GM23338 (cell line): ENCODE measurements around the gene PTX3. TPM values are rescaled to one million over a fixed set of nuclear protein-coding genes. Genes with fewer than 3 reads are reported as not detected.

ENCODE experiments used
- ATAC-seq: fragments of 200-7000 bp; cut with Tn5 transposase; 3 replicates; pipeline ENCODE4 v1.9.1; 2020
- DNase-seq: peaks from one replicate; pipeline ENCODE4 v3.0.0-alpha.2; 2015; ENCODE audit warnings: low spot score
- H2AFZ ChIP-seq: fragments of 200-600 bp; sonication (generic); 2 replicates; pipeline ENCODE4 v1.8.0; 2016; ENCODE audit warnings: antibody characterized with exemption, mild to moderate bottlenecking, moderate library complexity
- H3F3A ChIP-seq: fragments of 200-600 bp; sonication (generic); replicated peaks from 2 replicates; pipeline ENCODE4 v1.8.0; 2017; ENCODE audit warnings: antibody characterized with exemption, mixed run types, low read depth
- H3K27ac ChIP-seq: fragments of 200-600 bp; sonication (generic); 2 replicates; pipeline ENCODE4 v1.6.1; 2016; ENCODE audit warnings: low read depth
- H3K27me3 ChIP-seq: fragments of 200-600 bp; sonication (generic); 2 replicates; pipeline ENCODE4 v1.8.0; 2016; ENCODE audit warnings: mild to moderate bottlenecking, mixed run types, moderate library complexity; ENCODE audit not compliant: insufficient read depth
- H3K36me3 ChIP-seq: fragments of 200-600 bp; sonication (generic); 2 replicates; pipeline ENCODE4 v1.8.0; 2016; ENCODE audit warnings: mild to moderate bottlenecking; ENCODE audit not compliant: insufficient read depth
- H3K4me1 ChIP-seq: fragments of 200-600 bp; sonication (generic); 2 replicates; pipeline ENCODE4 v1.8.0; 2016; ENCODE audit warnings: mild to moderate bottlenecking, moderate library complexity; ENCODE audit not compliant: insufficient read depth
- H3K4me2 ChIP-seq: fragments of 200-600 bp; sonication (generic); 2 replicates; pipeline ENCODE4 v1.7.1; 2017; ENCODE audit warnings: mixed run types
- H3K4me3 ChIP-seq: fragments of 200-600 bp; sonication (generic); 2 replicates; pipeline ENCODE4 v1.6.1; 2016; ENCODE audit warnings: mixed run types
- H3K79me2 ChIP-seq: fragments of 200-600 bp; sonication (generic); replicated peaks from 2 replicates; pipeline ENCODE4 v1.8.0; 2017; ENCODE audit warnings: mild to moderate bottlenecking; ENCODE audit not compliant: insufficient read depth
- H3K9me2 ChIP-seq: fragments of 200-600 bp; sonication (generic); 2 replicates; pipeline ENCODE4 v1.8.0; 2017; ENCODE audit not compliant: insufficient read depth
- H4K20me1 ChIP-seq: fragments of 200-600 bp; sonication (generic); replicated peaks from 2 replicates; pipeline ENCODE4 v1.8.0; 2017; ENCODE audit warnings: mild to moderate bottlenecking; ENCODE audit not compliant: insufficient read depth
- H3K27ac Mint-ChIP-seq: 2 replicates; pipeline ENCODE4 v1.8.0; 2020; ENCODE audit warnings: inconsistent platforms, mild to moderate bottlenecking, moderate library complexity, mixed read lengths
- H3K27me3 Mint-ChIP-seq: 3 replicates; pipeline ENCODE4 v1.8.0; 2022; ENCODE audit warnings: low read depth, mild to moderate bottlenecking, moderate library complexity, mixed read lengths, inconsistent platforms; ENCODE audit not compliant: insufficient read depth, poor library complexity
- H3K36me3 Mint-ChIP-seq: 3 replicates; pipeline ENCODE4 v1.8.0; 2021; ENCODE audit warnings: low read depth, mild to moderate bottlenecking, inconsistent platforms, moderate library complexity, mixed read lengths
- H3K4me1 Mint-ChIP-seq: 3 replicates; pipeline ENCODE4 v1.8.0; 2020; ENCODE audit warnings: mild to moderate bottlenecking, inconsistent platforms, mixed read lengths
- H3K4me3 Mint-ChIP-seq: 3 replicates; pipeline ENCODE4 v1.8.0; 2021; ENCODE audit warnings: moderate library complexity, mild to moderate bottlenecking, inconsistent platforms, mixed read lengths
- H3K9me3 Mint-ChIP-seq: 3 replicates; pipeline ENCODE4 v1.8.0; 2020; ENCODE audit warnings: moderate library complexity, mild to moderate bottlenecking, inconsistent platforms, mixed read lengths
- EZH2 ChIP-seq: fragments of 200-600 bp; sonication (generic); IDR thresholded peaks from one replicate; pipeline ENCODE4 v1.8.0; 2017; ENCODE audit warnings: antibody characterized with exemption, mild to moderate bottlenecking, low read depth; ENCODE audit not compliant: unreplicated experiment
- EZH2phosphoT487 ChIP-seq: fragments of 200-600 bp; sonication (generic); IDR thresholded peaks from one replicate; pipeline ENCODE4 v1.8.1; 2018; ENCODE audit warnings: antibody characterized with exemption; ENCODE audit not compliant: unreplicated experiment
- JUNB ChIP-seq: IDR thresholded peaks from one replicate; pipeline ENCODE4 v1.6.1; 2016; ENCODE audit warnings: antibody characterized with exemption; ENCODE audit not compliant: unreplicated experiment
- NANOG ChIP-seq: IDR thresholded peaks from 2 replicates; pipeline ENCODE4 v1.6.1; 2016; ENCODE audit warnings: antibody characterized with exemption, borderline replicate concordance
- POLR2AphosphoS5 ChIP-seq: IDR thresholded peaks from 2 replicates; pipeline ENCODE4 v1.6.1; 2016; ENCODE audit warnings: antibody characterized with exemption, low read depth
- STAT1 ChIP-seq: IDR thresholded peaks from one replicate; pipeline ENCODE4 v1.6.1; 2016; ENCODE audit warnings: antibody characterized with exemption; ENCODE audit not compliant: unreplicated experiment
- ZNF114 ChIP-seq: fragments of 250-450 bp; sonication (Bioruptor Pico); IDR thresholded peaks from 2 replicates; pipeline ENCODE4 v1.5.0; 2020; ENCODE audit warnings: mild to moderate bottlenecking, moderate library complexity
- polyA plus RNA-seq: library from polyadenylated mRNA; unstranded; fragments of >200 nt; fragmentation: Nextera tagmentation; extraction: Ambion mirVana; gene quantifications from 2 replicates; pipeline ENCODE4 v1.2.1, GENCODE V29; 2016
- total RNA-seq: library from RNA; depleted of rRNA; stranded (reverse); fragments of >200 nt; shearing (Covaris generic); gene quantifications from 2 replicates; pipeline ENCODE4 v1.2.3, GENCODE V29; 2014
- TF ChIP-seq, protein P1 (sequence below): IDR thresholded peaks from one replicate; pipeline ENCODE4 v1.6.1; 2018; ENCODE audit warnings: antibody characterized with exemption; ENCODE audit not compliant: unreplicated experiment
- TF ChIP-seq, protein P2 (sequence below): fragments of 250-450 bp; sonication (Bioruptor Pico); IDR thresholded peaks from 2 replicates; pipeline ENCODE4 v1.5.0; 2020; ENCODE audit warnings: mild to moderate bottlenecking, moderate library complexity
- TF ChIP-seq, protein P3 (sequence below): IDR thresholded peaks from 2 replicates; pipeline ENCODE4 v1.6.1; 2016; ENCODE audit warnings: antibody characterized with exemption

Gene PTX3
- total and polyA plus RNA-seq, 2 experiments from 2014 or later = 1.2 to 2.4 TPM

DNA sequence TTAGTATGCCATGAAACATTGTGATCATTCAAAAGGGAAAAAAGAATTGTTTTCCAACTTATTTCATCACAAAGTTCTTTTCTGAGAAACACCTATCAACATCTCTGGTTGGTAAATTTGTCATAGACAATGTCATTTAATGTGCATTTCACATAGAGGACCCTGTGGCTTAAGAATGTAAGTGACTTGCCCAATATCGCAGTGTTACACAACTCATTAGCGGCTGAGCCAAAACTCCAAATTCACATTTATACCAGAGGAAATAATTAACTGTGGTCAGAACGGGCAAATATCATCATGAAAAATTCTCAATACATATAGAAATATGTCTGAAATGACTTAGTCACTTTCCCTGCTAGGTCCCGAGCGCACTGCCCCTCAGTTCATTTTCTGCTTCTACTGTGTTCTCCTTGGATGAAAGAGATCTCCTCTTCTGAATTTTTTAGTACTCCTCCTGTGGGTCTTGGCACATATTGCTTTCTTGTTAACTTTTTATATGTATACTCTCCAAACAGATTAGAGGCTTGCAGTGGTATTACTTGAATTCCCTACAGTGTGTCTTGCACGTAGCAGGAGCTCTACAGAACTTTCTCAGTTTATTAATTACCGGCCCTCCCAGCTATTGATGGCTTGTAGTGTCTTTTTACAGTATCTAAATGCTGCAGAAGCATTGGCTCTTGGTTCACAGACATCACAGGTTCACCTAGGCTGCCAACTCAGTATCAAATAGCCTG is 33.1 kb downstream of the PTX3 start (continued):
- TF ChIP-seq, protein P1, sequence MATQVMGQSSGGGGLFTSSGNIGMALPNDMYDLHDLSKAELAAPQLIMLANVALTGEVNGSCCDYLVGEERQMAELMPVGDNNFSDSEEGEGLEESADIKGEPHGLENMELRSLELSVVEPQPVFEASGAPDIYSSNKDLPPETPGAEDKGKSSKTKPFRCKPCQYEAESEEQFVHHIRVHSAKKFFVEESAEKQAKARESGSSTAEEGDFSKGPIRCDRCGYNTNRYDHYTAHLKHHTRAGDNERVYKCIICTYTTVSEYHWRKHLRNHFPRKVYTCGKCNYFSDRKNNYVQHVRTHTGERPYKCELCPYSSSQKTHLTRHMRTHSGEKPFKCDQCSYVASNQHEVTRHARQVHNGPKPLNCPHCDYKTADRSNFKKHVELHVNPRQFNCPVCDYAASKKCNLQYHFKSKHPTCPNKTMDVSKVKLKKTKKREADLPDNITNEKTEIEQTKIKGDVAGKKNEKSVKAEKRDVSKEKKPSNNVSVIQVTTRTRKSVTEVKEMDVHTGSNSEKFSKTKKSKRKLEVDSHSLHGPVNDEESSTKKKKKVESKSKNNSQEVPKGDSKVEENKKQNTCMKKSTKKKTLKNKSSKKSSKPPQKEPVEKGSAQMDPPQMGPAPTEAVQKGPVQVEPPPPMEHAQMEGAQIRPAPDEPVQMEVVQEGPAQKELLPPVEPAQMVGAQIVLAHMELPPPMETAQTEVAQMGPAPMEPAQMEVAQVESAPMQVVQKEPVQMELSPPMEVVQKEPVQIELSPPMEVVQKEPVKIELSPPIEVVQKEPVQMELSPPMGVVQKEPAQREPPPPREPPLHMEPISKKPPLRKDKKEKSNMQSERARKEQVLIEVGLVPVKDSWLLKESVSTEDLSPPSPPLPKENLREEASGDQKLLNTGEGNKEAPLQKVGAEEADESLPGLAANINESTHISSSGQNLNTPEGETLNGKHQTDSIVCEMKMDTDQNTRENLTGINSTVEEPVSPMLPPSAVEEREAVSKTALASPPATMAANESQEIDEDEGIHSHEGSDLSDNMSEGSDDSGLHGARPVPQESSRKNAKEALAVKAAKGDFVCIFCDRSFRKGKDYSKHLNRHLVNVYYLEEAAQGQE = no peak
- TF ChIP-seq JUNB (no peak), NANOG (no peak)

DNA sequence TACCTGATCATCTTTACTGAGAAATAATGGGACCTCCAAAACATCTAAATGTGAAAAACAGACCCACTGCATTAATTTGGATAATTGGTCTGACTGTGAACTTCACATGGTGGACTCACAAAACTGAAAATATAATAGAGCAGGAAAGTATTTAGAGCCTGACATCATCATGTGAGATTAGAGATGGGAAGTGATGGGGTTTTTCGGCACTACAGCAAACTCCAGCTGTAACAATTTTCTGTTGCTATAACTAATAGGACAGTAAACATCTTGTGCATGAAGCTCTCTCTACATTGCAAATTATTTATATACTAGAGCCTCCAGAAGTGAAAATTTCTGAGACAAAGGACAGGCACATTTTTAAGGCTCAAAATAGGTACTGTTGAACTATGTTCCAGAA is 34.4 kb downstream of the PTX3 start:
- Histone ChIP-seq H3K4me2 (no peak overlapping the region), H4K20me1 (0 out of 2 replicates have a peak, but pooled peaks cover 3% of the 10 kb centered on the region), H3K79me2 (no peaks in the 10 kb centered on the region), H2AFZ (no peak overlapping the region), H3K36me3 (no peaks in the 10 kb centered on the region), H3K27me3 (no peaks in the 10 kb centered on the region), H3K4me1 (no peaks in the 10 kb centered on the region), H3K27ac (no peak overlapping the region), H3K9me2 (no peaks in the 10 kb centered on the region), H3F3A (no peaks in the 10 kb centered on the region), H3K4me3 (no peak overlapping the region)
- H3K36me3 Mint-ChIP-seq = no peaks in the 10 kb centered on the region
- no peak overlapping the region for H3K4me3 Mint-ChIP-seq
- no peak for DNase-seq
- H3K27ac Mint-ChIP-seq = no peak overlapping the region
- no peaks in the 10 kb centered on the region for H3K27me3 Mint-ChIP-seq
- H3K9me3 Mint-ChIP-seq = no peaks in the 10 kb centered on the region
- no peak for ATAC-seq
- H3K4me1 Mint-ChIP-seq = no peaks in the 10 kb centered on the region
- TF ChIP-seq, protein P2, sequence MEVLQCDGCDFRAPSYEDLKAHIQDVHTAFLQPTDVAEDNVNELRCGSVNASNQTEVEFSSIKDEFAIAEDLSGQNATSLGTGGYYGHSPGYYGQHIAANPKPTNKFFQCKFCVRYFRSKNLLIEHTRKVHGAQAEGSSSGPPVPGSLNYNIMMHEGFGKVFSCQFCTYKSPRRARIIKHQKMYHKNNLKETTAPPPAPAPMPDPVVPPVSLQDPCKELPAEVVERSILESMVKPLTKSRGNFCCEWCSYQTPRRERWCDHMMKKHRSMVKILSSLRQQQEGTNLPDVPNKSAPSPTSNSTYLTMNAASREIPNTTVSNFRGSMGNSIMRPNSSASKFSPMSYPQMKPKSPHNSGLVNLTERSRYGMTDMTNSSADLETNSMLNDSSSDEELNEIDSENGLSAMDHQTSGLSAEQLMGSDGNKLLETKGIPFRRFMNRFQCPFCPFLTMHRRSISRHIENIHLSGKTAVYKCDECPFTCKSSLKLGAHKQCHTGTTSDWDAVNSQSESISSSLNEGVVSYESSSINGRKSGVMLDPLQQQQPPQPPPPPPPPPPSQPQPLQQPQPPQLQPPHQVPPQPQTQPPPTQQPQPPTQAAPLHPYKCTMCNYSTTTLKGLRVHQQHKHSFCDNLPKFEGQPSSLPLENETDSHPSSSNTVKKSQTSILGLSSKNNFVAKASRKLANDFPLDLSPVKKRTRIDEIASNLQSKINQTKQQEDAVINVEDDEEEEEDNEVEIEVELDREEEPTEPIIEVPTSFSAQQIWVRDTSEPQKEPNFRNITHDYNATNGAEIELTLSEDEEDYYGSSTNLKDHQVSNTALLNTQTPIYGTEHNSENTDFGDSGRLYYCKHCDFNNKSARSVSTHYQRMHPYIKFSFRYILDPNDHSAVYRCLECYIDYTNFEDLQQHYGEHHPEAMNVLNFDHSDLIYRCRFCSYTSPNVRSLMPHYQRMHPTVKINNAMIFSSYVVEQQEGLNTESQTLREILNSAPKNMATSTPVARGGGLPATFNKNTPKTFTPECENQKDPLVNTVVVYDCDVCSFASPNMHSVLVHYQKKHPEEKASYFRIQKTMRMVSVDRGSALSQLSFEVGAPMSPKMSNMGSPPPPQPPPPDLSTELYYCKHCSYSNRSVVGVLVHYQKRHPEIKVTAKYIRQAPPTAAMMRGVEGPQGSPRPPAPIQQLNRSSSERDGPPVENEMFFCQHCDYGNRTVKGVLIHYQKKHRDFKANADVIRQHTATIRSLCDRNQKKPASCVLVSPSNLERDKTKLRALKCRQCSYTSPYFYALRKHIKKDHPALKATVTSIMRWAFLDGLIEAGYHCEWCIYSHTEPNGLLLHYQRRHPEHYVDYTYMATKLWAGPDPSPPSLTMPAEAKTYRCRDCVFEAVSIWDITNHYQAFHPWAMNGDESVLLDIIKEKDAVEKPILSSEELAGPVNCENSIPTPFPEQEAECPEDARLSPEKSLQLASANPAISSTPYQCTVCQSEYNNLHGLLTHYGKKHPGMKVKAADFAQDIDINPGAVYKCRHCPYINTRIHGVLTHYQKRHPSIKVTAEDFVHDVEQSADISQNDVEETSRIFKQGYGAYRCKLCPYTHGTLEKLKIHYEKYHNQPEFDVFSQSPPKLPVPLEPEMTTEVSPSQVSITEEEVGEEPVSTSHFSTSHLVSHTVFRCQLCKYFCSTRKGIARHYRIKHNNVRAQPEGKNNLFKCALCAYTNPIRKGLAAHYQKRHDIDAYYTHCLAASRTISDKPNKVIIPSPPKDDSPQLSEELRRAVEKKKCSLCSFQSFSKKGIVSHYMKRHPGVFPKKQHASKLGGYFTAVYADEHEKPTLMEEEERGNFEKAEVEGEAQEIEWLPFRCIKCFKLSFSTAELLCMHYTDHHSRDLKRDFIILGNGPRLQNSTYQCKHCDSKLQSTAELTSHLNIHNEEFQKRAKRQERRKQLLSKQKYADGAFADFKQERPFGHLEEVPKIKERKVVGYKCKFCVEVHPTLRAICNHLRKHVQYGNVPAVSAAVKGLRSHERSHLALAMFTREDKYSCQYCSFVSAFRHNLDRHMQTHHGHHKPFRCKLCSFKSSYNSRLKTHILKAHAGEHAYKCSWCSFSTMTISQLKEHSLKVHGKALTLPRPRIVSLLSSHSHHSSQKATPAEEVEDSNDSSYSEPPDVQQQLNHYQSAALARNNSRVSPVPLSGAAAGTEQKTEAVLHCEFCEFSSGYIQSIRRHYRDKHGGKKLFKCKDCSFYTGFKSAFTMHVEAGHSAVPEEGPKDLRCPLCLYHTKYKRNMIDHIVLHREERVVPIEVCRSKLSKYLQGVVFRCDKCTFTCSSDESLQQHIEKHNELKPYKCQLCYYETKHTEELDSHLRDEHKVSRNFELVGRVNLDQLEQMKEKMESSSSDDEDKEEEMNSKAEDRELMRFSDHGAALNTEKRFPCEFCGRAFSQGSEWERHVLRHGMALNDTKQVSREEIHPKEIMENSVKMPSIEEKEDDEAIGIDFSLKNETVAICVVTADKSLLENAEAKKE (CRISPR knock-in tag) = no peak
- TF ChIP-seq, protein P1 = no peak
- TF ChIP-seq ZNF114 (no peak), EZH2 (no peak), POLR2AphosphoS5 (no peak), STAT1 (no peak), EZH2phosphoT487 (no peak), JUNB (no peak)
- TF ChIP-seq, protein P3, sequence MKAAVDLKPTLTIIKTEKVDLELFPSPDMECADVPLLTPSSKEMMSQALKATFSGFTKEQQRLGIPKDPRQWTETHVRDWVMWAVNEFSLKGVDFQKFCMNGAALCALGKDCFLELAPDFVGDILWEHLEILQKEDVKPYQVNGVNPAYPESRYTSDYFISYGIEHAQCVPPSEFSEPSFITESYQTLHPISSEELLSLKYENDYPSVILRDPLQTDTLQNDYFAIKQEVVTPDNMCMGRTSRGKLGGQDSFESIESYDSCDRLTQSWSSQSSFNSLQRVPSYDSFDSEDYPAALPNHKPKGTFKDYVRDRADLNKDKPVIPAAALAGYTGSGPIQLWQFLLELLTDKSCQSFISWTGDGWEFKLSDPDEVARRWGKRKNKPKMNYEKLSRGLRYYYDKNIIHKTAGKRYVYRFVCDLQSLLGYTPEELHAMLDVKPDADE = no peak
